Measurements from ENCODE around the gene FHAD1. TPM values are rescaled to one million over a fixed set of nuclear protein-coding genes. Genes with fewer than 3 reads are reported as not detected.

The FHAD1 gene
- total and polyA plus RNA-seq, 2 of the 13 experiments (the other 11 are each of a cell fraction or from before 2014, with no cell fraction given): not detected

- TF ChIP-seq HNRNPK (IDR thresholded peaks at IDR 0.05; ENCODE audit: low read depth, low read length, poor library complexity, severe bottlenecking) (peak; percentile 93), SPEN (CRISPR knock-in tag; IDR thresholded peaks at IDR 0.05; ENCODE audit: low read depth) (no peak), DZIP1 (CRISPR knock-in tag; IDR thresholded peaks at IDR 0.05) (no peak)
These were observed 24.2 kb upstream of the FHAD1 start (continued) for GRCh38 chr1:15222653-15223303.

- H3K79me2 ChIP-seq (ENCODE audit: insufficient read depth, low read length): no peaks in the 10 kb centered on the region
- no peak for DNase-seq (ENCODE audit: low spot score)
- in situ Hi-C loops (cut with HindIII; ENCODE audit: extremely low pct_ligation_motif_present, low pct_unique_long_range_greater_than_20kb): no loop called here
- H3K27me3 ChIP-seq (ENCODE audit: control insufficient read depth in 1 of 2, insufficient read depth in 2 of 2, low read length in 2 of 2): no peaks in the 10 kb centered on the region
- no TSS peak for BruUV-seq (replicated peaks)
- ChIA-PET CTCF (ENCODE audit: low intra/inter-chr PET ratio, low total read pairs) (no interaction called here), POLR2A (no interaction called here)
- intact Hi-C loops (cut with micrococcal nuclease; ENCODE audit: unreplicated experiment): no loop called here
- H4K20me1 ChIP-seq (ENCODE audit: insufficient read depth, low read length): peaks cover 12% of the 10 kb centered on the region; the same call in 1 of the 2 replicates
- WGBS (ENCODE audit: low lambda C conversion rate): 89% methylated on average over 8 of the region's 8 CpGs
- peaks cover 16% of the 10 kb centered on the region for H3K4me1 ChIP-seq (ENCODE audit: insufficient read depth, low read length)
- TF ChIP-seq RBFOX2 (IDR thresholded peaks at IDR 0.05; ENCODE audit: low read depth, low read length): no peak
- no peak for TF ChIP-seq HNRNPK (IDR thresholded peaks at IDR 0.05; ENCODE audit: low read depth, low read length, poor library complexity, severe bottlenecking)
- no peak for TF ChIP-seq ZNF557 (CRISPR knock-in tag; IDR thresholded peaks at IDR 0.05)
- TF ChIP-seq, protein P1, sequence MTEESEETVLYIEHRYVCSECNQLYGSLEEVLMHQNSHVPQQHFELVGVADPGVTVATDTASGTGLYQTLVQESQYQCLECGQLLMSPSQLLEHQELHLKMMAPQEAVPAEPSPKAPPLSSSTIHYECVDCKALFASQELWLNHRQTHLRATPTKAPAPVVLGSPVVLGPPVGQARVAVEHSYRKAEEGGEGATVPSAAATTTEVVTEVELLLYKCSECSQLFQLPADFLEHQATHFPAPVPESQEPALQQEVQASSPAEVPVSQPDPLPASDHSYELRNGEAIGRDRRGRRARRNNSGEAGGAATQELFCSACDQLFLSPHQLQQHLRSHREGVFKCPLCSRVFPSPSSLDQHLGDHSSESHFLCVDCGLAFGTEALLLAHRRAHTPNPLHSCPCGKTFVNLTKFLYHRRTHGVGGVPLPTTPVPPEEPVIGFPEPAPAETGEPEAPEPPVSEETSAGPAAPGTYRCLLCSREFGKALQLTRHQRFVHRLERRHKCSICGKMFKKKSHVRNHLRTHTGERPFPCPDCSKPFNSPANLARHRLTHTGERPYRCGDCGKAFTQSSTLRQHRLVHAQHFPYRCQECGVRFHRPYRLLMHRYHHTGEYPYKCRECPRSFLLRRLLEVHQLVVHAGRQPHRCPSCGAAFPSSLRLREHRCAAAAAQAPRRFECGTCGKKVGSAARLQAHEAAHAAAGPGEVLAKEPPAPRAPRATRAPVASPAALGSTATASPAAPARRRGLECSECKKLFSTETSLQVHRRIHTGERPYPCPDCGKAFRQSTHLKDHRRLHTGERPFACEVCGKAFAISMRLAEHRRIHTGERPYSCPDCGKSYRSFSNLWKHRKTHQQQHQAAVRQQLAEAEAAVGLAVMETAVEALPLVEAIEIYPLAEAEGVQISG (CRISPR knock-in tag; IDR thresholded peaks at IDR 0.05): no peak
- no peak for TF ChIP-seq ZNF34 (CRISPR knock-in tag; IDR thresholded peaks at IDR 0.05; ENCODE audit: borderline replicate concordance)
- TF ChIP-seq RBM22 (optimal IDR thresholded peaks at IDR 0.05; ENCODE audit: low read length): peak; percentile 45
- TF ChIP-seq, protein P2, sequence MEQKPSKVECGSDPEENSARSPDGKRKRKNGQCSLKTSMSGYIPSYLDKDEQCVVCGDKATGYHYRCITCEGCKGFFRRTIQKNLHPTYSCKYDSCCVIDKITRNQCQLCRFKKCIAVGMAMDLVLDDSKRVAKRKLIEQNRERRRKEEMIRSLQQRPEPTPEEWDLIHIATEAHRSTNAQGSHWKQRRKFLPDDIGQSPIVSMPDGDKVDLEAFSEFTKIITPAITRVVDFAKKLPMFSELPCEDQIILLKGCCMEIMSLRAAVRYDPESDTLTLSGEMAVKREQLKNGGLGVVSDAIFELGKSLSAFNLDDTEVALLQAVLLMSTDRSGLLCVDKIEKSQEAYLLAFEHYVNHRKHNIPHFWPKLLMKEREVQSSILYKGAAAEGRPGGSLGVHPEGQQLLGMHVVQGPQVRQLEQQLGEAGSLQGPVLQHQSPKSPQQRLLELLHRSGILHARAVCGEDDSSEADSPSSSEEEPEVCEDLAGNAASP (CRISPR knock-in tag; IDR thresholded peaks at IDR 0.05; ENCODE audit: borderline replicate concordance): no peak
- TF ChIP-seq ZFP36 (IDR thresholded peaks at IDR 0.05; ENCODE audit: borderline replicate concordance, low read depth, low read length, partially characterized antibody): no peak
- TF ChIP-seq ZNF224 (CRISPR knock-in tag; IDR thresholded peaks at IDR 0.05): no peak
- H3K27ac ChIP-seq (ENCODE audit: extremely low read length, insufficient read depth, low read length): no peak overlapping the region
- H3K9me3 ChIP-seq (ENCODE audit: low read length): no peaks in the 10 kb centered on the region
- no peak overlapping the region for H3K9ac ChIP-seq (ENCODE audit: insufficient read depth, low read depth, low read length)
- H2AFZ ChIP-seq (ENCODE audit: low read length): no peak overlapping the region
- ATAC-seq: no peak
- FAIRE-seq: no peak
- peaks cover 4 to 5% of the 10 kb centered on the region in 2 experiments; a peak in 3 of 5 replicates for H3K36me3 ChIP-seq (replicated peaks in 1 of 2; ENCODE audit: control insufficient read depth in 1 of 2, insufficient read depth in 2 of 2, low read length in 2 of 2)
- no peak overlapping the region for H3K4me2 ChIP-seq (ENCODE audit: low read depth, low read length)
- no peak overlapping the region for H3K4me3 ChIP-seq (replicated peaks in 1 of 3; ENCODE audit: insufficient read depth in 1 of 3, low read depth in 2 of 3, low read length in 3 of 3)
These were observed 22.7 kb upstream of the FHAD1 start for GRCh38 chr1:15224259-15224869.

All from HepG2 (cell line).